Measurements from ENCODE around the gene RASL11A. TPM values are rescaled to one million over a fixed set of nuclear protein-coding genes. Genes with fewer than 3 reads are reported as not detected.

The RASL11A gene
- total RNA-seq, 1 experiment from 2014 or later: 21.0 TPM

GRCh38 chr13:27304611-27305010 lies 34.0 kb downstream of the RASL11A start:
- no peaks in the 10 kb centered on the region for H3K9me3 Mint-ChIP-seq (ENCODE audit: unreplicated experiment)
- Histone ChIP-seq H3K27me3 (replicated peaks; ENCODE audit: control insufficient read depth, insufficient read depth, low read length) (no peaks in the 10 kb centered on the region; the same call in 1 of the 2 replicates), H3K4me3 (ENCODE audit: low read depth, low read length) (no peak overlapping the region), H3K4me1 (0 out of 2 replicates have a peak, but pooled peaks cover under 1% of the 10 kb centered on the region), H3K9me3 (no peaks in the 10 kb centered on the region), H3K36me3 (ENCODE audit: control insufficient read depth, insufficient read depth, low read length) (no peaks in the 10 kb centered on the region)
- intact Hi-C loops (cut with micrococcal nuclease; ENCODE audit: unreplicated experiment): no loop called here
- H3K36me3 Mint-ChIP-seq (ENCODE audit: insufficient read depth, unreplicated experiment): no peaks in the 10 kb centered on the region
- ChIA-PET POLR2A (no interaction called here), CTCF (no interaction called here)
- DNase-seq: no peak
- no peak overlapping the region for H3K4me3 Mint-ChIP-seq (ENCODE audit: unreplicated experiment)
- H3K27ac Mint-ChIP-seq (ENCODE audit: unreplicated experiment): no peak overlapping the region
- no peak for TF ChIP-seq CTCF (IDR thresholded peaks at IDR 0.05; ENCODE audit: insufficient read depth in 1 of 2, low read depth in 1 of 2, low read length in 1 of 2, severe bottlenecking in 1 of 2, unreplicated experiment in 1 of 2)
- BruUV-seq (replicated peaks): no TSS peak
- peaks cover 4% of the 10 kb centered on the region for H3K27me3 Mint-ChIP-seq (ENCODE audit: insufficient read depth, unreplicated experiment)
- no peaks in the 10 kb centered on the region for H3K4me1 Mint-ChIP-seq (ENCODE audit: low read depth, unreplicated experiment)

GRCh38 chr13:27306364-27306763 lies 35.7 kb downstream of the RASL11A start:
- CTCF ChIA-PET: no interaction called here
- TF ChIP-seq CTCF (IDR thresholded peaks at IDR 0.05; ENCODE audit: insufficient read depth in 1 of 2, low read depth in 1 of 2, low read length in 1 of 2, severe bottlenecking in 1 of 2, unreplicated experiment in 1 of 2): no peak
- H3K4me1 ChIP-seq: 0 out of 2 replicates have a peak, but pooled peaks cover 5% of the 10 kb centered on the region
- no peak overlapping the region for H3K4me3 Mint-ChIP-seq (ENCODE audit: unreplicated experiment)
- no peaks in the 10 kb centered on the region for H3K4me1 Mint-ChIP-seq (ENCODE audit: low read depth, unreplicated experiment)
- no peaks in the 10 kb centered on the region; the same call in 1 of the 2 replicates for H3K27me3 ChIP-seq (replicated peaks; ENCODE audit: control insufficient read depth, insufficient read depth, low read length)
- H3K9me3 Mint-ChIP-seq (ENCODE audit: unreplicated experiment): no peaks in the 10 kb centered on the region
- H3K9me3 ChIP-seq: no peaks in the 10 kb centered on the region
- peaks cover 4% of the 10 kb centered on the region for H3K27me3 Mint-ChIP-seq (ENCODE audit: insufficient read depth, unreplicated experiment)
- no peak overlapping the region for H3K4me3 ChIP-seq (ENCODE audit: low read depth, low read length)
- DNase-seq: no peak
- POLR2A ChIA-PET: no interaction called here
- BruUV-seq (replicated peaks): no TSS peak
- no peaks in the 10 kb centered on the region for H3K36me3 ChIP-seq (ENCODE audit: control insufficient read depth, insufficient read depth, low read length)
- H3K36me3 Mint-ChIP-seq (ENCODE audit: insufficient read depth, unreplicated experiment): no peaks in the 10 kb centered on the region
- H3K27ac Mint-ChIP-seq (ENCODE audit: unreplicated experiment): no peak overlapping the region
- intact Hi-C loops (cut with micrococcal nuclease; ENCODE audit: unreplicated experiment): no loop called here

- H3K27ac Mint-ChIP-seq (ENCODE audit: unreplicated experiment): no peak overlapping the region
Observed at GRCh38 chr13:27308941-27309340, 38.3 kb downstream of the RASL11A start.

More at GRCh38 chr13:27308941-27309340, 38.3 kb downstream of the RASL11A start:
- H3K4me3 ChIP-seq (ENCODE audit: low read depth, low read length): no peak overlapping the region
- H3K4me1 Mint-ChIP-seq (ENCODE audit: low read depth, unreplicated experiment): no peaks in the 10 kb centered on the region
- intact Hi-C loops (cut with micrococcal nuclease; ENCODE audit: unreplicated experiment): no loop called here
- no peak overlapping the region for H3K4me3 Mint-ChIP-seq (ENCODE audit: unreplicated experiment)
- no TSS peak for BruUV-seq (replicated peaks)
- no peaks in the 10 kb centered on the region for H3K27me3 Mint-ChIP-seq (ENCODE audit: insufficient read depth, unreplicated experiment)
- 0 out of 2 replicates have a peak, but pooled peaks cover 5% of the 10 kb centered on the region for H3K4me1 ChIP-seq
- no peak for DNase-seq
- H3K36me3 ChIP-seq (ENCODE audit: control insufficient read depth, insufficient read depth, low read length): no peaks in the 10 kb centered on the region
- TF ChIP-seq CTCF (IDR thresholded peaks at IDR 0.05; ENCODE audit: insufficient read depth in 1 of 2, low read depth in 1 of 2, low read length in 1 of 2, severe bottlenecking in 1 of 2, unreplicated experiment in 1 of 2): no peak
- H3K36me3 Mint-ChIP-seq (ENCODE audit: insufficient read depth, unreplicated experiment): no peaks in the 10 kb centered on the region
- H3K9me3 ChIP-seq: no peaks in the 10 kb centered on the region
- no peaks in the 10 kb centered on the region for H3K27me3 ChIP-seq (replicated peaks; ENCODE audit: control insufficient read depth, insufficient read depth, low read length)
- ChIA-PET POLR2A (no interaction called here), CTCF (no interaction called here)
- no peaks in the 10 kb centered on the region for H3K9me3 Mint-ChIP-seq (ENCODE audit: unreplicated experiment)
